HFF-Myc (cell line): Measurements from ENCODE around the gene TRIM15.

Experiments
- DNase-seq: peaks from one replicate; pipeline ENCODE4 v3.0.0-alpha.2; 2011; ENCODE audit warnings: low read depth; ENCODE audit errors: extremely low read depth
- H3K4me3 ChIP-seq: replicated peaks from 2 replicates; pipeline ENCODE4 v1.5.1; 2011; ENCODE audit warnings: low read depth, mild to moderate bottlenecking, control low read depth, low read length
- CTCF ChIP-seq: IDR thresholded peaks from 2 replicates; pipeline ENCODE4 v1.5.1; 2012; ENCODE audit warnings: mild to moderate bottlenecking, low read depth, low read length, control low read depth; ENCODE audit errors: missing control alignments

The TRIM15 gene

GRCh38 chr6:30185846-30186484 lies 22.6 kb downstream of the TRIM15 start:
- no peak for TF ChIP-seq CTCF
- no peak overlapping the region for H3K4me3 ChIP-seq
- no peak for DNase-seq

GRCh38 chr6:30188541-30188940 lies 25.2 kb downstream of the TRIM15 start:
- no peak overlapping the region for H3K4me3 ChIP-seq

GRCh38 chr6:30192076-30192475 lies 28.7 kb downstream of the TRIM15 start:
- TF ChIP-seq CTCF = no peak
- no peak for DNase-seq
- H3K4me3 ChIP-seq = no peak overlapping the region

More at GRCh38 chr6:30188541-30188940, 25.2 kb downstream of the TRIM15 start:
- no peak for DNase-seq
- TF ChIP-seq CTCF = no peak

GRCh38 chr6:30194797-30195690 lies 31.7 kb downstream of the TRIM15 start:
- TF ChIP-seq CTCF = no peak
- DNase-seq = peak; percentile 82

GRCh38 chr6:30195951-30196350 lies 32.6 kb downstream of the TRIM15 start:
- H3K4me3 ChIP-seq = 0 out of 2 replicates have a peak overlapping the region, but pooled peaks have one; percentile 3
- no peak for TF ChIP-seq CTCF
- DNase-seq = no peak

More at GRCh38 chr6:30194797-30195690, 31.7 kb downstream of the TRIM15 start:
- 0 out of 2 replicates have a peak overlapping the region, but pooled peaks have one; percentile 7 for H3K4me3 ChIP-seq

- no peak overlapping the region for H3K4me3 ChIP-seq
- no peak for TF ChIP-seq CTCF
- no peak for DNase-seq
Observed at GRCh38 chr6:30196376-30196775, 33.0 kb downstream of the TRIM15 start.
